Activated CD4-positive, alpha-beta T cell treated with anti-CD3 and anti-CD28 coated beads, Interleukin-10, Interleukin-2, amounts not matched to agents 100 ng/mL and 50 ng/mL, durations not matched to agents 16 hours and 8 hours (primary cell): Measurements from ENCODE around the gene NEDD4.
"Not testable (repeated sequence)": the region's sequence is repeated elsewhere in the genome, so short reads cannot be mapped to it uniquely, and the experiment has no call there.

Experiments
- DNase-seq: peaks from one replicate; pipeline ENCODE4 v3.0.0-alpha.2; 2020

Gene NEDD4

DNA sequence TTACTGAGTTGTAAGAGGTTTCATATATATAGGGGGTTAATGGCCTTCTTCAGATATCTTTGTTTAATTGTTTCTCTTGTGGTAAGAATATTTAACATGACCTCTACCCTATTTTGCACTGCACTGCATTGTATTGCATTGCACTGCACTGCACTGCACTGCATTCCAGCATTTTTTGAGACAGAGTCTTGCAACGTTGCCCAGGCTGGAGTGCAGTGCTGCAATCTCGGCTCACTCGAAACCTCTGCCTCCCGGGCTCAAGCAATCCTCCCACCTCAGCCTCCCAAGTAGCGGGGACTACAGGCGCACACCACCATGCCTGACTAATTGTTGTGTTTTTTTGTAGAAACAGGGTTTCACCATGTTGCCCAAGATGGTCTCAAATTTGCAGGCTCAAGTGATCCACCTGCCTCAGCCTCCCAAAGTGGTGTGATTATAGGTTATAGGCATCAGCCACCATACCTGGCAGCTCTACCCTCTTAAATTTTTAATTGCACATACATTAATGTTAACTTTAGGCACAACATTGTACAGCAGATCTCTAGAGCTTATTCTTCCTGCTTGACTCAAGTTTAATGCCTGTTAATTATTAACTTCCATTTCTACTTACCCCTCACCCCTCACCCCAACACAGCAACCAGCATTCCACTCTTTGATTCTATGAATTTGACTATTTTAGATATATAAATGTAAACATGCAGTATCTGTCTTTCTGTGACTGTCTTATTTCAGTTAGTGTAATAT lies 38.4 kb downstream of the NEDD4 start:
- DNase-seq = no peak

DNA sequence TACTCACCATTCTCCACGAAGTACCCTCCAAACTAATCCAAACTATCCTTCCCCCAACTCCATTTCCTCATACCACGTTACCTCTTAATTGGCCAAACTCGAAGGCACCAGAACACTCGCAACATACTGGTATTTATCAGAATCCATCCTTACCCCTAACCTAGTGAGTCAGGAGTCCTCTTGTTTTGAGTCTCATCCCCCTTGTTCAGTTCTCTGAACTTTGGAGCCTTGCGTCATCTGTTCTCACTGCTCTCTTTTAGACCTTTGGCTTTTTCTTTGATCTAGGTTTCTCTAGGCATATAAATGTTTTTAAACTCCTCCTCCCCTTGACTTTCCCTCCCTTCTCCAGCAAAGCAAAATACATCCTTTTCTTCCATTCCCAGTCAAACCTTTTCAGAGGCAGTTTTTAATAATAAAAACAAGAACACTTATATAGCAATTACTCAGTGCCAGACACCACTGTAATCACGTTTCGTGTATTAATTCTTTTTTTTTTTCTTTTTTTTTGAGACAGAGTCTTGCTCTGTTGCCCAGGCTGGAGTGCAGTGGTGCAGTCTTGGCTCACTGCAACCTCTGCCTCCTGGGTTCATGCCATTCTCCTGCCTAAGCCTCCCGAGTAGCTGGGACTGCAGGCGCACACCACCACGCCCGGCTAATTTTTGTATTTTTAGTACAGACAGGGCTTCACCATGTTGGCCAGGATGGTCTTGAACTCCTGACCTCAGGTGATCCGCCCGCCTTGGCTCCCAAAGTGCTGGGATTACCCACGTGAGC lies 40.7 kb downstream of the NEDD4 start:
- not testable (repeated sequence) for DNase-seq

DNA sequence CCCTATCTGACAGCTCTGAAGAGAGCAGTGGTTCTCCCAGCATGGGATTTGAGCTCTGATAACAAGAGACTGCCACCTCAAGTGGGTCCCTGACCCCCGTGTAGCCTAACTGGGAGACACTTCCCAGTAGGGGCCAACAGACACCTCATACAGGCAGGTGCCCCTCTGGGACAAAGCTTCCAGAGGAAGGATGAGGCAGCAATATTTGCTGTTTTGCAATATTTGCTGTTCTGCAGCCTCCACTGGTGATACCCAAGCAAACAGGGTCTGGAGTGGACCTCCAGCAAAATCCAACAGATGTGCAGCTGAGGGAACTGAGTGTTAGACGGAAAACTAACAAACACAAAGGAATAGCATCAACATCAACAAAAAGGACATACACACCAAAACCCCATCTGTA lies 48.8 kb downstream of the NEDD4 start:
- DNase-seq = not testable (repeated sequence)

DNA sequence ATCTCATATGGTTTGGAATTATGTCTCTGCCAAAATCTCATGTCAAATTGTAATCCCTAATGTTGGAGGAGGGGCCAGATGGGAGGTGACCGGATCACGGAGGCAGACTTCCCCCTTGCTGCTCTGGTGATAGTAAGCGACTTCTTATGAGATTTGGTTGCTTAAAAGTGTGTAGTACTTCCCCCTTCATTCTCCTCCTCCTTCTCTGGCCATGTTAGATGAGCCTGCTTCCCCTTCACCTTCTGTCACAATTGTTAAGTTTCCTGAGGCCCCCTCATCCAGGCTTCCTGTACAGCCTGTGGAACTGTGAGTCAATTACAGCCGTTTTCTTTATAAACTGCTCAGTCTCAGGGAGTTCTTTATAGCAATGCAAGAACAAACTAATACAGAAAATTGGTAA lies 51.1 kb downstream of the NEDD4 start:
- no peak for DNase-seq

DNA sequence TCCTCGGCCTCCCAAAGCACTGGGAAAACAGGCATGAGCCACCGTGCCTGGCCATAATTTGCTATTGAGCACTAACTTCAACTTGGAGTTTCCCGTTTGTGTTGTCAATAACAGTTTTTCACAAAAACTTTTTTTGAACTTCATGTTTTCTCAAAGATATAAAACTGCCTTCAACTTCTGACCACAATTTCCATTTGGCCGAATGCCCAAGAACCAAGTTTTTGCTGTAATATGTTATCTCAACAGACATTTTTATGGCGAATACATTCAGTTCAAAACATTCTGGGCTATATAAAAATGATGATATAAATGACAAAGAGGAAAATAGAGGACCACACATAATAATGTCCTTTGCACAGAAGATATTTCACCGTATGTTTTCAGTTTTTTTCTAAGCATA lies 56.4 kb downstream of the NEDD4 start:
- no peak for DNase-seq

DNA sequence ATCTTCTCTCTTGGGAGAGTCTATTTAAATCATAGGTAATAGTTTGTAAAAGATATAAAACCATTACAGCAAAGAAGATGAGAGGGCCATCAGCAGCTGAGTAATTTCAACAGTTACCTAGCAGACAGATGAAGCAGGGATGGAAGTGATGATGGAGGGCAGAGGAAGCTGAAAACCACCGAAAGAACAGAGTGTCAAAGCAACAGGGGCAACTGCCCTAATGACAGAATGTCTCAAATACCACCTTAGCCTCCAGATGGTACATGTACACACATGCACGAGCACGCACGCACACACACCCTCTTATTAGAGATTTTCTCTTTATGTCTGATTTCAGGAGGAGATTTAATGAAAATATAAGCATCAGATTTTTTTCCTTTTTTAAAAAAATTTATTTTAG lies 64.5 kb downstream of the NEDD4 start:
- DNase-seq = peak; percentile 3

DNA sequence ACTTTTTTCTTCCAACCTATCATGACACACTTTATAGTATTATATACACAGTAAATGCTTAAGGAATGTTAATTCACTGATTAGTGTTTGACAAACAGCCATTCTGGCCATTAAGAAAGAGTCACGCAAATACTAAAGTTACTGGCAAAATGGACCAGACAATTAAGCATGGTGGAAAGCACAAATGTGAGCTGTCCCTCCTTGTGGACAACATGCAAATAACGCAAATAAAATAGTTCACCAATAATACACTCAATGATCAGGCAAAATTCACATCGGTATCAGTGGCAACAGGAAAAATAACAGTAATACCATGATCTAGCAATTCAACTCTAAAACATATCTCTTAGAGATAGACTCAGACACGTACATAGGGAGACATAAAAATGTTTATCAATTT lies 71.7 kb downstream of the NEDD4 start:
- DNase-seq = no peak

DNA sequence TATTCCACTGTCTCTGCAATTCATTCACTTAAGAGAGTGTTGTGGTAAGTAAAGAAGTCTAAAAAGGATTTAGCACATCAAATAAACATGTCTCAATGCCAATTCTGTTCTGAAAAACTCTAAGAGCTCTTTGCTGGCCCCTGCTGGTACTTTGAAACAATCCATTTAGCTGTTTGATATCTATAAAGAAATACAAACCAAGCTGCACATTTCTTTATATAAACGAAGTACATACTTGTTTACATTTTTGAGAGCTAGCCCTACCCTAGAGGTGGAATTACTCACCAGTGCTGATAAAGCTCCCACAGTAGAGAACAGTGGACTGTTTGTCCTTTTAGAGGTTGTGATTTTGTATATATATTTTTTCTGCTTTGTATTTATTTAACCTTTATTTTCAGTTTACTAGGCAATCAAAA lies 75.5 kb downstream of the NEDD4 start:
- peak; percentile 20 for DNase-seq

DNA sequence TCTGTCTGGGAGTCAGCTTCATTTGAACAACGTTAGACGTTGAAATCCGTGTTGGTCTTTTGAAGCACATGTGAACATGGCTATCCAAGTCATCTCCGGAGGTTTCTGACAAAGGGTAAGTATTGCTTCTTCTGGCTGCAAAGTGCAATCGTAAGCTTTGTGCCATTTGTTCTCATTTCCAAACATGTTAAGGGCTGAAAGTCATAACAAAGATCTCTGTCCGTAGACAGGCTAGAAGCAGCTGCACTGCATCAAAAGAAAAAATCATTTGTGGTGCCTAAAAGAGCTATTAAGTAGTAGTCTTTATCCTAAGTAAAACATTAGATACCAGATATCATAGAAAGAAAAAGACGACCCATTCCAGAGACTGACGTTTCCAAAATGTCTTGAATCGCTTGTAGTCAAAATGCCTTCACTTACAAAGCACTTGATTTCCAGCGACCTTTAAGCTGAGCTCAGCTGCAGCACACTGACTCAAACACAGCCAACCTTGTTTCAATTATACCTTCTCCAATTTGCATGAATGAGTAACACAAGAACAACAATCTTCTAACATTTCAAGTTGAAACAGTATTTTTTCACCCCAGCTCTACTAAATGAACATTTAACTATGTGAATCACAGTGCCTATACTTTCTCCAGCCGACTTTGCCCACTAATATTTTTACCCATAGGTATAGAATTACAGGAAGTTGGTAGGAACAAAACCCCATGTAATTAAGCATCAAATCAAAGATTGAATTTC lies 76.6 kb downstream of the NEDD4 start:
- DNase-seq = no peak

DNA sequence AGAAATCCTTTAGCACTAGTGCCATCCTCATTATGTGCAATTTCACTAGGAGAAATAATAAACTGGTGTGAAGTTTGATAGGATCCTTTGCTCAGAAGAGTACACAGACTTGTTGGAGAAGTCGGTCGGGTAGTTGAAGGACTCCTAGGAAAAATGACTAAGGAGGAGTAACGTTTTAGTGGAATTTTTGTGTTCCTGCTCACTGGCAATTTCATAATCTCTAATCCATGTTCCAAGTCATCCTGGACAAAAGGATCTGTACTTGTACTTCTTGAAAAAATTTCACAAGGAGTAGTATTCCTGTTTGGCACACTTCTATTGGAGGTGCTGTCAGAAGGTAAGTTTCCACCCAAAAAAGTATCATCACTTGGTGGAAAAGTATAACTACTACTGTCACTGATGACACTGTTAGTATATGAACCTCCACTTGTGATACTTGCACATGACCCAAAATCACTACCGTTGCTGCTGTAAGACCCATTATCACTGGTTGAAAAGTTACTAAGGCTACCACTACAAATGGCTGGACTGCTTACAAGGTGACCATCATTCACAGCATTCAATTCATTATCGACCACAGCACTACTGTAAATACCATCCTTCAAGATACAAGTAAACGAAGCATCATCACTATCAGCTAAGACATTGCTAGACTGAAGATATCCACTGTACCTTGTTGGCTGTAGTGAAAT lies 77.4 kb downstream of the NEDD4 start:
- DNase-seq = no peak

DNA sequence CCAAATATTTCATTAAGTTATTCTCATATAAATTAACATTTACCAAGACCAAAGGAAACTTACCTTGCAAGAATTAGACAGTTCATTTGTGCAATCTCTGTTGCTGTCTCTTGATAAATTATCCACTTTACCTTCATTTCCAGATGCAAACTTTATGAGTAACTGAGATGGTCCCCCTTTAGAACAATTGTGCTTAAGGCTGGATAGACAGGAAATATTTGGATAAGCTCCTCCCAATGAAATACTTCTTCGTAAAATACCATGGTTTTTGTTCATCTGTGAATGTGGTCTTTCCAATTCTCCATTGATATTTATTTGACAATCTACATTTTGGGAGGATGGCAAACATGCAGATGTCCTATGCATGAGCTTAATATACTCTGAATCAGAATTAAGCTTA lies 78.2 kb downstream of the NEDD4 start:
- DNase-seq = no peak

DNA sequence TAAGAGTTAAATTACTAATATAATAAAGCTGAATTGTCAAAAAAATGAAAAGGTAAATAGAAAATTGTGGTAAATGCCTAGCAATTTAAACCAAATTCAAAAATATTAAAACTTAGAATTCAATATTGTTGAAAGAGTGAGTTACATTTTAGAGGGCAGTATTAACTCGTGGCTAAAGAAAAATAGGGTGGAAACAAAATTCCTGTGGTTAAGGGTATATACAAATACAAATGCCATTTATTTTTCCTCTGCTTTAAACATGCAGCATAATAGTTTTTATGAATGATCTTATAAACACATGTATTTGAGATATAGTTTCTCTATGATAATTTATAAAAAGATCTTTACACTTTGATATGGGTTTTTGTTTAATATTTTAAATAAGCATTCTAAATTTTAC lies 79.0 kb downstream of the NEDD4 start:
- DNase-seq = no peak

DNA sequence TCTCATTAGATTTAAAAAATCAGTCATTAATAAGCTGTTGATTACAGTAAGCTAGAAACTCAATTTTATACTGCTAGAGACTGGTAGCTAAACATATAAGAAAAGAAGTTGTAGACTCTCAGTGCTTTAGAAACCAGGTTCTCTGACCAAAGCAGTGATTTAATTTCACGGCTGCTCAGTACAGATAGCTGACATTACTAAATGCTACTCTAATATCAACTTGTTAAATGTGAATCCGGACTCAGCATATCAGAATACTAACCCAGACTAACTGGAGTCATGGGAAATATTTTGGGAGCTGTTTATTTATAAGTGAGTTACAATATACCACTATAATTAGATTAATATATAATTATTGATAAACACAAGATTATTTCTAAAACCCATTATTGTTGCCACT lies 80.4 kb downstream of the NEDD4 start:
- DNase-seq = no peak

DNA sequence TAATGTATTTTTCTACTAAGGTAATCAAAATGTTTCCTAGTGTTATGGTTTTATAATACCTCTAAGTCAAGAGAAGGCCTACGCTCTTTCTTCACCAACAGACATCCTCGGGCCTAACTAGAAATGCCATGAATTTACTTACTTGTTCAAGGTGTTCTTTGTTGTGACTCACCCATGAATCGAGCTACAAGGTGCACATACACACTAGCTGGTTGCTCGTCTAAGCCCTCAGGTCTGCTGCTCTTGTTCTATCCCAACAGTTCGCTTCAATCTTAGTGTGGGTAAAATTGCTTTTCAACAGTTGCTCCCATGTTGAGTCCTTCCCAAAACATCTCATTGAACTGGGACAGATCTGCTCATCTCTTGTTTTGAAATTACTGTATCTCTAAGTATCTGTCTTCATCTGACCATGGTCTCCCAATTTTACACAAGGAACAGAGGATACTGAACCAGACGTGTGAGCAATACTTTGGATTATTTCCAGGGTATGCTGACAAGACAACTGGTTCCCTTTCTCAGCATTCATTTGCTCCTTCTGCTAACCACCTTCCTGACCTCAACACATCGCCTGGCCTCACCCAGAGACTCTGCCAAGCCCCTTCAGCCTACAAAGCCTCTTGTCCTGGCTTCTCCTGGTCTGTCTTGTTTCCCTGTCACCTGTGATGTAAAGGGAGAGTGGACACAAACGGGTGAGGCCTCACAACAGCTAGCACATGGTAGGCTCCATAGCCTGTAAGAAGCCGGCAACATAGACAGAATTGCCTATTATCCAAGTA lies 84.2 kb downstream of the NEDD4 start:
- DNase-seq = no peak

DNA sequence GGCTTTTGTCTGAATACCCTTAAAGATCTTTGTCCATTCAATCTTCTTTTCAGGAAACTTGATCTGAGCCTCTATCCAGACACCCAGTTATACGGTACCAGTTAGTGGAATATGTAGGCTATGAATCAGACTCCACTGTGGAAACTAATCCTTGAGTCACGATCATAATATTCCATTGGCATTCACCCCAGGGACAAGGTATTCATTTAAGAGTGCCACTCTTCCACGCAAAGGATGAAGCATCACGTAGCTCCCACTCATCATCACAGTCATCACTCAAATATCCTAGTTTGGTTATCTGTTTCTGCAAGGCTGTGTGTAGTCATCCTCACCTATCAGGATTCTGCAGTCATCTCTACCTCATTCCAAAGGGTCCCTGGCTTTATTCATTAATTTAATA lies 85.6 kb downstream of the NEDD4 start:
- DNase-seq = no peak

DNA sequence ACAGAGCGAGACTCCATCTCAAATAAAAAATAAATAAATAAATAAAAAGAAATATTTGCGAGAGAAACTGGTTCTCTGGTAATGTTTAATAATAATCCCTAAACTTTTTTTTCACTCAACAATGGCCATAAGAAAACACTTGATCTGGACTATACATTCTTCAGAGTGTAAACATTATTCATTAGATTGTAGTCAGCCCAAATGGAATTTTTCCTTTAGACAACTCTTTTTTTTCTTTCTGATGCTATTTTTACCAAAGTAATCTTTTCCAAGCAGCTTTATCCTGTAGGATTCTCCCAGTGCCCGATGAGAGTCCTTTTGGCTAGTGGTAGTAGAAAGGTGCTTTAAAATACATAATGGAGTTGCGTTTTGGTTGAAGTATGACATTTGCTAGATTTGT lies 90.4 kb downstream of the NEDD4 start:
- no peak for DNase-seq

DNA sequence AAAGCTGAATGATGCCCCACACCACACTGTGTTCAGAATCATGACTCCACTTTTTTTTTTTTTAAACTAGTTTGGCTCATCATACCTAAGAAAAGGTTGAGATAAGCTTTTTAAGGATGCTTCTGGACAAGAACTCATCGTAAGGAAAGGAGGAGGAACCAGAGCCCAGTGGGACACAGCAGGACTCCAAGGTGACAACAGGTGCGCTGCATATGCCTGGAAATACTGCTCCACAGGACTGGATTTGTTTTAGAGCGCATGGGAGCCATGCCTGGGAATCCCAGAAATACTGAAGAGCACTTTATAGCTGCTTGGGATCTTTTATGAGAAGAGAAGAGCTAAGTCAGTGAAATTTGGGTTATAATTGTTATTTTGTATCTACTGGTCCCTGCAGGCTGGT lies 93.4 kb downstream of the NEDD4 start:
- no peak for DNase-seq

DNA sequence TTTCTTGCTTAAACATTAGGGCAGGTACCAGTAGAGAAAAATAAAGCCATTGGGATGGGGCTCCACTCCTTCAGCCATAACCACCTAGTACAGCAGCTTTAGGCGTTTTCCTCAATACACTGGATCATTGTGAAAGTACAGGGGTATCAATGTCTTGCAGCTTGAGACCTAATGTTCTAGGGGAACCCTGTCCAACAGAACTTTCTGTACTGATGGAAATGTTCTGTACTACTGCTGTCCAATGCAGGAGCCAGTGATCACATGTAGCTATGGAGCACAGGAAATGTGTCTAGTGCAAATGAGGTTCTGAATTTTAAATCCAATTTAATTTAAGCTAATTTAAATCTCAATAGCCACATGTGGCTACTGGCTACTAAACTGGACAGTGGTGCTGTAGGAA lies 93.9 kb downstream of the NEDD4 start:
- no peak for DNase-seq

DNA sequence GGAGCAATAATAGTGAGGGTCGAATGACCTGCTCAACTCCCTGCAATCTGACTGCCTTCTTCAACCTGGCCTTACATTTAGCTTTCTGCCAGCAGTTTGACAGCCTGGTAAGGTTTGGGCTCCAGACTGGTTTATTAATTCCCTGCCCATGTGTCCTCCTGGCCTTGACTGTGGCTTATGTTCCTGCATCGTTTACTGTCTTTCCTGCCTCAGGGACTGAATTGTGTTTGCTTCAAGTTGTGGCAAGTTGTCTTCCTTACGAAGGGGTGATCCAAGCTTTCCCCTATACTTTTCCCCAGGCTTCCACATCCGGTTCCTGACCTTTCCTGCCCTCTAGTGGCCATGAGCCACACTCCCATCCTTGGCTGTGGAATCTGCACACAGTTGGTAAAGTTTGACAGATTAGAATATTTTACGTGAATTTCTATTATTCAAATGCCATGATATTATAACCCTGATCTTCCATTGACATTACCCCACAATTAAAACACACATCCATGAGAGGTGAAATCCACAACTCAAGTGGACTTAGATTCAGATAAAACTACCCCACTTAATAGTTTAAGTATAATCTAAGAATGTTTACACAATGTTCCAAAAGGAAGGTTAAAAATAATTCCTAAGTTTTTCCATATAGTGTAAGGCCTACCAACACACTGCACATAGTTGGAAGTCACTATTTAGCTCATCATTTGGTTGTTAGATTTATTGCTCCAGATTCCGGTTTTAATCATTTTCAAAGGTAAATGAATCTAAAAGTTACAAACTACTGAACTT lies 95.7 kb downstream of the NEDD4 start:
- no peak for DNase-seq

DNA sequence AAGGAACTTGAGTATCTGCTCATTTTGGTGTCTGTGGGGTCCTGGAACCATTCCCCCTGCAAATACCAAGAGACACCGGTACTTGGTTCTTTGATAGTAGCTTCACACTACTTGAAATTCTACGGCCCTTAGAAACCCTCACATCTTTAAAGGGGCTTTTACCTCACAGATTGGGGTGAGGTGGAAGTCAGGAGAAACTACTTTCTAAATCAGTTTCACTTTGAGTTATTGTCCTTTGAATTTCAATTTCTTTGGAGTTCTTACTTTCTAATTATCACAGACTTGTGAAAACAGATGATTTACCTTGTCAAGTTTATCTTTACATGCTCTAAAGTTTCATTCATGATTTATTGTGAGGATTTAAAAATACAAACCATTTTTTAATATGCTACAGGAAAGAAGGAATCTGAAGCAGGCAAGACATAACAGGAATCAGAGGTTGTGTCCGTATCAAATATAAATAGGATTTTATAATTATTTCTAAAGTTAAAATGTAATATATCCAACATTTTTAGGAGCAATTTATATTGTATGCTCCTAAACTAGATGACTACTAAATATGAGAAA lies 98.9 kb downstream of the NEDD4 start:
- DNase-seq = no peak

DNA sequence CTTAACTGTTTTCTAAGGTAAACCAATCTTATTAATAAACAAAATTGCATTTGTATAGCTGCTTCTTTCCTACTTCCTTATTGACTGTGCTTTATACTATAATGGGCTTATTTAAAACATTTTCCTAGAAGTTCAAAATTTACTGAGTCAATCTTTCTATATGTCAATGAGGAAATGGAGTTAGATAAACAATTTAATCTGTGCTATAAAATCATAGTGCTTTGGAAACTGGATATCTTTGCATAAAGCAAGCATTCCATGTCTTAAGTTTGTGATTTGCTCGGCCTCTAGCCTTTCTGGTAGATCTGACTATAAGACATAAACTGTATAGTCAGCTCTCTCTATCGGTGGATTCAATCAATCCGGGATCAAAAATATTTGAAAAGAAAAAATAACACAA lies 99.6 kb downstream of the NEDD4 start:
- DNase-seq = no peak
